Glutamatergic neuron (in vitro differentiated cells): ENCODE results near the gene UFC1. TPM values are rescaled to one million over a fixed set of nuclear protein-coding genes. Genes with fewer than 3 reads are reported as not detected.
A peak's percentile ranks its signal among the peaks of the same experiment; 100 is the strongest.

Experiments
- DNase-seq: peaks from one replicate; pipeline ENCODE4 v3.0.0; 2022
- H3K27ac Mint-ChIP-seq: one replicate; pipeline ENCODE4 v1.8.0; 2020; ENCODE audit warnings: mild to moderate bottlenecking, mixed read lengths, inconsistent platforms; ENCODE audit not compliant: unreplicated experiment
- H3K27me3 Mint-ChIP-seq: one replicate; pipeline ENCODE4 v1.8.0; 2020; ENCODE audit warnings: mild to moderate bottlenecking, moderate library complexity, mixed read lengths, inconsistent platforms; ENCODE audit not compliant: unreplicated experiment
- H3K36me3 Mint-ChIP-seq: one replicate; pipeline ENCODE4 v1.8.0; 2020; ENCODE audit warnings: mild to moderate bottlenecking, mixed read lengths, inconsistent platforms; ENCODE audit not compliant: unreplicated experiment
- H3K4me1 Mint-ChIP-seq: one replicate; pipeline ENCODE4 v1.8.0; 2020; ENCODE audit warnings: mild to moderate bottlenecking, low read depth, mixed read lengths, inconsistent platforms; ENCODE audit not compliant: unreplicated experiment
- H3K4me3 Mint-ChIP-seq: one replicate; pipeline ENCODE4 v1.8.0; 2020; ENCODE audit warnings: mild to moderate bottlenecking, mixed read lengths, inconsistent platforms; ENCODE audit not compliant: unreplicated experiment
- H3K9me3 Mint-ChIP-seq: one replicate; pipeline ENCODE4 v1.8.0; 2020; ENCODE audit warnings: mild to moderate bottlenecking, moderate library complexity, mixed read lengths, inconsistent platforms; ENCODE audit not compliant: unreplicated experiment
- CTCF ChIP-seq: fragments of 200-600 bp; sonication (generic); IDR thresholded peaks from one replicate; pipeline ENCODE4 v1.5.0; 2021; ENCODE audit not compliant: partially characterized antibody, unreplicated experiment
- total RNA-seq: library from RNA; stranded (reverse); fragmentation: NEBNext Ultra II Directional; extraction: Animal tissue kit (Norgen Biotek cat#: 25700); gene quantifications from one replicate; pipeline ENCODE4 v1.2.1, GENCODE V29; 2021; ENCODE audit not compliant: unreplicated experiment

Gene UFC1
- total RNA-seq, 1 donor from 2014 or later, result 59.2 TPM

- H3K27me3 Mint-ChIP-seq, result peaks cover 6% of the 10 kb centered on the region
- peaks cover 2% of the 10 kb centered on the region for H3K4me1 Mint-ChIP-seq
- TF ChIP-seq CTCF, result no peak
- H3K4me3 Mint-ChIP-seq, result peak overlapping the region; percentile 99
- no peaks in the 10 kb centered on the region for H3K36me3 Mint-ChIP-seq
- DNase-seq, result no peak
- H3K9me3 Mint-ChIP-seq, result peaks cover 3% of the 10 kb centered on the region
- peak overlapping the region; percentile 100 for H3K27ac Mint-ChIP-seq
Observed at GRCh38 chr1:161153176-161153575, 602 bp upstream of the UFC1 start.

GRCh38 chr1:161157867-161158266, 4.1 kb downstream of the UFC1 start:
- H3K9me3 Mint-ChIP-seq, result peaks cover 8% of the 10 kb centered on the region
- no peaks in the 10 kb centered on the region for H3K36me3 Mint-ChIP-seq
- H3K4me1 Mint-ChIP-seq, result peaks cover 8% of the 10 kb centered on the region
- no peak for TF ChIP-seq CTCF
- peak overlapping the region; percentile 92 for H3K27ac Mint-ChIP-seq
- peaks cover 9% of the 10 kb centered on the region for H3K27me3 Mint-ChIP-seq
- H3K4me3 Mint-ChIP-seq, result no peak overlapping the region
- no peak for DNase-seq

DNA sequence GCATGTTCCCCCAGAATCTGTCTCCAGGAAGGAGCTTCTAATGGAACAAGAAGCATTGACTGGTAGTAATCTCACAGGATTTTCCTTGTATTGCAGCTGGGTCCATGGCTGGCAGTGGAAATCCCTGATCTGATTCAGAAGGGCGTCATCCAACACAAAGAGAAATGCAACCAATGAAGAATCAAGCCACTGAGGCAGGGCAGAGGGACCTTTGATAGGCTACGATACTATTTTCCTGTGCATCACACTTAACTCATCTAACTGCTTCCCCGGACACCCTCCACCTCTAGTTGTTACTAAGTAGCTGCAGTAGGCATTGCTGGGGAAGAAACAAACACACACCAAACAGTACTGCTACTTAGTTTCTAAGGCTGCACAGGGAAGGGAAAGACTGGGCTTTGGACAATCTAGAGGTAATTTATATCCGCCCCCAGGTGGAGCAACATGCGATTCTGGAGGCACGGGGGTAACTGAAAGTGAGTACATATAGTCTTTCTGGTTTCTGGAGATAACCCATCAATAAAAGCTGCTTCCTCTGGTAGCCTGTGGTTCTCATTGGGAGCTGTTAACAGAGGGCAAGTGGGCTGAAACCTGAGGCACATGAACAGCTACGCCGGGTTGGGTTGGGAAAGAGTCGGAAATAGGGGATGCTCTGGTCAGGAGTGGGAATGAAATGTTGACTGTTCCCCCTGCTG, 4.7 kb downstream of the UFC1 start:
- peaks cover 9% of the 10 kb centered on the region for H3K27me3 Mint-ChIP-seq
- H3K27ac Mint-ChIP-seq, result peak overlapping the region; percentile 92
- TF ChIP-seq CTCF, result no peak

GRCh38 chr1:161159087-161159912, 5.5 kb downstream of the UFC1 start, which contains the start of gene USP21:
Gene USP21, plus strand, starts transcription at chr1:161159500. Its CDS starts 1,141 bp downstream, at chr1:161160641.
- Mint-ChIP-seq H3K4me3 (peak within 1 kb of the TSS; percentile 91), H3K9me3 (peaks cover 8% of the 10 kb centered on the region), H3K36me3 (no peaks in the 10 kb centered on the region), H3K27ac (peak within 1 kb of the TSS; percentile 92), H3K4me1 (peaks cover 8% of the 10 kb centered on the region), H3K27me3 (peaks cover 4% of the 10 kb centered on the region)
- TF ChIP-seq CTCF, result no peak
- peak; percentile 95 for DNase-seq

More for the DNA sequence above, 4.7 kb downstream of the UFC1 start:
- peak overlapping the region; percentile 91 for H3K4me3 Mint-ChIP-seq
- peaks cover 8% of the 10 kb centered on the region for H3K9me3 Mint-ChIP-seq
- peaks cover 8% of the 10 kb centered on the region for H3K4me1 Mint-ChIP-seq
- no peaks in the 10 kb centered on the region for H3K36me3 Mint-ChIP-seq
- no peak for DNase-seq

GRCh38 chr1:161159913-161160243, 6.1 kb downstream of the UFC1 start:
- H3K27me3 Mint-ChIP-seq, result peaks cover 4% of the 10 kb centered on the region
- peak overlapping the region; percentile 84 for H3K27ac Mint-ChIP-seq
- H3K36me3 Mint-ChIP-seq, result no peaks in the 10 kb centered on the region
- peak overlapping the region; percentile 91 for H3K4me3 Mint-ChIP-seq
- no peak for DNase-seq
- H3K9me3 Mint-ChIP-seq, result peaks cover 5% of the 10 kb centered on the region
- peaks cover 8% of the 10 kb centered on the region for H3K4me1 Mint-ChIP-seq
- TF ChIP-seq CTCF, result no peak
